ENCODE data around the gene ZNF414. TPM values are rescaled to one million over a fixed set of nuclear protein-coding genes. Genes with fewer than 3 reads are reported as not detected.

ZNF414 gene
- total and polyA plus RNA-seq, 2 experiments from 2014 or later, result 27.4 to 45.0 TPM

- Histone ChIP-seq H3F3A (replicated peaks; ENCODE audit: low read depth) (peaks cover 59% of the 10 kb centered on the region), H3K9me2 (ENCODE audit: insufficient read depth) (no peaks in the 10 kb centered on the region), H3K79me2 (replicated peaks; ENCODE audit: insufficient read depth) (peaks cover 85% of the 10 kb centered on the region), H3K27ac (ENCODE audit: low read depth) (peak overlapping the region; percentile 83), H3K4me1 (ENCODE audit: insufficient read depth) (no peaks in the 10 kb centered on the region), H3K27me3 (ENCODE audit: insufficient read depth) (no peaks in the 10 kb centered on the region), H3K4me3 (no peak overlapping the region), H2AFZ (no peak overlapping the region), H3K36me3 (ENCODE audit: insufficient read depth) (peaks cover 60% of the 10 kb centered on the region), H3K4me2 (no peak overlapping the region), H4K20me1 (replicated peaks; ENCODE audit: insufficient read depth) (peaks cover 72% of the 10 kb centered on the region)
- Mint-ChIP-seq H3K9me3 (no peaks in the 10 kb centered on the region; the same call in 2 of the 3 replicates), H3K27me3 (ENCODE audit: insufficient read depth, low read depth, poor library complexity) (peaks cover 18% of the 10 kb centered on the region), H3K4me1 (peaks cover 14% of the 10 kb centered on the region), H3K27ac (peak overlapping the region; percentile 57; the same call in 1 of the 2 replicates), H3K36me3 (ENCODE audit: low read depth) (peaks cover 89% of the 10 kb centered on the region), H3K4me3 (no peak overlapping the region)
- TF ChIP-seq NANOG (IDR thresholded peaks at IDR 0.05; ENCODE audit: borderline replicate concordance) (no peak), JUNB (IDR thresholded peaks at IDR 0.05; ENCODE audit: unreplicated experiment) (no peak), ZNF331 (CRISPR knock-in tag; IDR thresholded peaks at IDR 0.05; ENCODE audit: low read depth) (no peak), POLR2AphosphoS5 (IDR thresholded peaks at IDR 0.05; ENCODE audit: low read depth) (no peak), CREB1 (CRISPR knock-in tag; IDR thresholded peaks at IDR 0.05; ENCODE audit: low read depth) (no peak), ETS1 (IDR thresholded peaks at IDR 0.05) (no peak), ZNF114 (CRISPR knock-in tag; IDR thresholded peaks at IDR 0.05) (no peak), EZH2 (IDR thresholded peaks at IDR 0.05; ENCODE audit: low read depth, unreplicated experiment) (no peak), STAT1 (IDR thresholded peaks at IDR 0.05; ENCODE audit: unreplicated experiment) (no peak)
- TF ChIP-seq, protein P1, sequence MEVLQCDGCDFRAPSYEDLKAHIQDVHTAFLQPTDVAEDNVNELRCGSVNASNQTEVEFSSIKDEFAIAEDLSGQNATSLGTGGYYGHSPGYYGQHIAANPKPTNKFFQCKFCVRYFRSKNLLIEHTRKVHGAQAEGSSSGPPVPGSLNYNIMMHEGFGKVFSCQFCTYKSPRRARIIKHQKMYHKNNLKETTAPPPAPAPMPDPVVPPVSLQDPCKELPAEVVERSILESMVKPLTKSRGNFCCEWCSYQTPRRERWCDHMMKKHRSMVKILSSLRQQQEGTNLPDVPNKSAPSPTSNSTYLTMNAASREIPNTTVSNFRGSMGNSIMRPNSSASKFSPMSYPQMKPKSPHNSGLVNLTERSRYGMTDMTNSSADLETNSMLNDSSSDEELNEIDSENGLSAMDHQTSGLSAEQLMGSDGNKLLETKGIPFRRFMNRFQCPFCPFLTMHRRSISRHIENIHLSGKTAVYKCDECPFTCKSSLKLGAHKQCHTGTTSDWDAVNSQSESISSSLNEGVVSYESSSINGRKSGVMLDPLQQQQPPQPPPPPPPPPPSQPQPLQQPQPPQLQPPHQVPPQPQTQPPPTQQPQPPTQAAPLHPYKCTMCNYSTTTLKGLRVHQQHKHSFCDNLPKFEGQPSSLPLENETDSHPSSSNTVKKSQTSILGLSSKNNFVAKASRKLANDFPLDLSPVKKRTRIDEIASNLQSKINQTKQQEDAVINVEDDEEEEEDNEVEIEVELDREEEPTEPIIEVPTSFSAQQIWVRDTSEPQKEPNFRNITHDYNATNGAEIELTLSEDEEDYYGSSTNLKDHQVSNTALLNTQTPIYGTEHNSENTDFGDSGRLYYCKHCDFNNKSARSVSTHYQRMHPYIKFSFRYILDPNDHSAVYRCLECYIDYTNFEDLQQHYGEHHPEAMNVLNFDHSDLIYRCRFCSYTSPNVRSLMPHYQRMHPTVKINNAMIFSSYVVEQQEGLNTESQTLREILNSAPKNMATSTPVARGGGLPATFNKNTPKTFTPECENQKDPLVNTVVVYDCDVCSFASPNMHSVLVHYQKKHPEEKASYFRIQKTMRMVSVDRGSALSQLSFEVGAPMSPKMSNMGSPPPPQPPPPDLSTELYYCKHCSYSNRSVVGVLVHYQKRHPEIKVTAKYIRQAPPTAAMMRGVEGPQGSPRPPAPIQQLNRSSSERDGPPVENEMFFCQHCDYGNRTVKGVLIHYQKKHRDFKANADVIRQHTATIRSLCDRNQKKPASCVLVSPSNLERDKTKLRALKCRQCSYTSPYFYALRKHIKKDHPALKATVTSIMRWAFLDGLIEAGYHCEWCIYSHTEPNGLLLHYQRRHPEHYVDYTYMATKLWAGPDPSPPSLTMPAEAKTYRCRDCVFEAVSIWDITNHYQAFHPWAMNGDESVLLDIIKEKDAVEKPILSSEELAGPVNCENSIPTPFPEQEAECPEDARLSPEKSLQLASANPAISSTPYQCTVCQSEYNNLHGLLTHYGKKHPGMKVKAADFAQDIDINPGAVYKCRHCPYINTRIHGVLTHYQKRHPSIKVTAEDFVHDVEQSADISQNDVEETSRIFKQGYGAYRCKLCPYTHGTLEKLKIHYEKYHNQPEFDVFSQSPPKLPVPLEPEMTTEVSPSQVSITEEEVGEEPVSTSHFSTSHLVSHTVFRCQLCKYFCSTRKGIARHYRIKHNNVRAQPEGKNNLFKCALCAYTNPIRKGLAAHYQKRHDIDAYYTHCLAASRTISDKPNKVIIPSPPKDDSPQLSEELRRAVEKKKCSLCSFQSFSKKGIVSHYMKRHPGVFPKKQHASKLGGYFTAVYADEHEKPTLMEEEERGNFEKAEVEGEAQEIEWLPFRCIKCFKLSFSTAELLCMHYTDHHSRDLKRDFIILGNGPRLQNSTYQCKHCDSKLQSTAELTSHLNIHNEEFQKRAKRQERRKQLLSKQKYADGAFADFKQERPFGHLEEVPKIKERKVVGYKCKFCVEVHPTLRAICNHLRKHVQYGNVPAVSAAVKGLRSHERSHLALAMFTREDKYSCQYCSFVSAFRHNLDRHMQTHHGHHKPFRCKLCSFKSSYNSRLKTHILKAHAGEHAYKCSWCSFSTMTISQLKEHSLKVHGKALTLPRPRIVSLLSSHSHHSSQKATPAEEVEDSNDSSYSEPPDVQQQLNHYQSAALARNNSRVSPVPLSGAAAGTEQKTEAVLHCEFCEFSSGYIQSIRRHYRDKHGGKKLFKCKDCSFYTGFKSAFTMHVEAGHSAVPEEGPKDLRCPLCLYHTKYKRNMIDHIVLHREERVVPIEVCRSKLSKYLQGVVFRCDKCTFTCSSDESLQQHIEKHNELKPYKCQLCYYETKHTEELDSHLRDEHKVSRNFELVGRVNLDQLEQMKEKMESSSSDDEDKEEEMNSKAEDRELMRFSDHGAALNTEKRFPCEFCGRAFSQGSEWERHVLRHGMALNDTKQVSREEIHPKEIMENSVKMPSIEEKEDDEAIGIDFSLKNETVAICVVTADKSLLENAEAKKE (CRISPR knock-in tag; IDR thresholded peaks at IDR 0.05), result no peak
- TF ChIP-seq, protein P2, sequence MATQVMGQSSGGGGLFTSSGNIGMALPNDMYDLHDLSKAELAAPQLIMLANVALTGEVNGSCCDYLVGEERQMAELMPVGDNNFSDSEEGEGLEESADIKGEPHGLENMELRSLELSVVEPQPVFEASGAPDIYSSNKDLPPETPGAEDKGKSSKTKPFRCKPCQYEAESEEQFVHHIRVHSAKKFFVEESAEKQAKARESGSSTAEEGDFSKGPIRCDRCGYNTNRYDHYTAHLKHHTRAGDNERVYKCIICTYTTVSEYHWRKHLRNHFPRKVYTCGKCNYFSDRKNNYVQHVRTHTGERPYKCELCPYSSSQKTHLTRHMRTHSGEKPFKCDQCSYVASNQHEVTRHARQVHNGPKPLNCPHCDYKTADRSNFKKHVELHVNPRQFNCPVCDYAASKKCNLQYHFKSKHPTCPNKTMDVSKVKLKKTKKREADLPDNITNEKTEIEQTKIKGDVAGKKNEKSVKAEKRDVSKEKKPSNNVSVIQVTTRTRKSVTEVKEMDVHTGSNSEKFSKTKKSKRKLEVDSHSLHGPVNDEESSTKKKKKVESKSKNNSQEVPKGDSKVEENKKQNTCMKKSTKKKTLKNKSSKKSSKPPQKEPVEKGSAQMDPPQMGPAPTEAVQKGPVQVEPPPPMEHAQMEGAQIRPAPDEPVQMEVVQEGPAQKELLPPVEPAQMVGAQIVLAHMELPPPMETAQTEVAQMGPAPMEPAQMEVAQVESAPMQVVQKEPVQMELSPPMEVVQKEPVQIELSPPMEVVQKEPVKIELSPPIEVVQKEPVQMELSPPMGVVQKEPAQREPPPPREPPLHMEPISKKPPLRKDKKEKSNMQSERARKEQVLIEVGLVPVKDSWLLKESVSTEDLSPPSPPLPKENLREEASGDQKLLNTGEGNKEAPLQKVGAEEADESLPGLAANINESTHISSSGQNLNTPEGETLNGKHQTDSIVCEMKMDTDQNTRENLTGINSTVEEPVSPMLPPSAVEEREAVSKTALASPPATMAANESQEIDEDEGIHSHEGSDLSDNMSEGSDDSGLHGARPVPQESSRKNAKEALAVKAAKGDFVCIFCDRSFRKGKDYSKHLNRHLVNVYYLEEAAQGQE (IDR thresholded peaks at IDR 0.05; ENCODE audit: unreplicated experiment), result no peak
- TF ChIP-seq, protein P3, sequence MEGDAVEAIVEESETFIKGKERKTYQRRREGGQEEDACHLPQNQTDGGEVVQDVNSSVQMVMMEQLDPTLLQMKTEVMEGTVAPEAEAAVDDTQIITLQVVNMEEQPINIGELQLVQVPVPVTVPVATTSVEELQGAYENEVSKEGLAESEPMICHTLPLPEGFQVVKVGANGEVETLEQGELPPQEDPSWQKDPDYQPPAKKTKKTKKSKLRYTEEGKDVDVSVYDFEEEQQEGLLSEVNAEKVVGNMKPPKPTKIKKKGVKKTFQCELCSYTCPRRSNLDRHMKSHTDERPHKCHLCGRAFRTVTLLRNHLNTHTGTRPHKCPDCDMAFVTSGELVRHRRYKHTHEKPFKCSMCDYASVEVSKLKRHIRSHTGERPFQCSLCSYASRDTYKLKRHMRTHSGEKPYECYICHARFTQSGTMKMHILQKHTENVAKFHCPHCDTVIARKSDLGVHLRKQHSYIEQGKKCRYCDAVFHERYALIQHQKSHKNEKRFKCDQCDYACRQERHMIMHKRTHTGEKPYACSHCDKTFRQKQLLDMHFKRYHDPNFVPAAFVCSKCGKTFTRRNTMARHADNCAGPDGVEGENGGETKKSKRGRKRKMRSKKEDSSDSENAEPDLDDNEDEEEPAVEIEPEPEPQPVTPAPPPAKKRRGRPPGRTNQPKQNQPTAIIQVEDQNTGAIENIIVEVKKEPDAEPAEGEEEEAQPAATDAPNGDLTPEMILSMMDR (conservative IDR thresholded peaks at IDR 0.05; ENCODE audit: low read depth in 2 of 2), result no peak
- ATAC-seq (no peak), DNase-seq (ENCODE audit: low spot score) (no peak)
Measured at GRCh38 chr19:8481616-8482015, 32.4 kb downstream of the ZNF414 start.
